Measurements from ENCODE around the gene ZNF385A.

Gene ZNF385A

DNA sequence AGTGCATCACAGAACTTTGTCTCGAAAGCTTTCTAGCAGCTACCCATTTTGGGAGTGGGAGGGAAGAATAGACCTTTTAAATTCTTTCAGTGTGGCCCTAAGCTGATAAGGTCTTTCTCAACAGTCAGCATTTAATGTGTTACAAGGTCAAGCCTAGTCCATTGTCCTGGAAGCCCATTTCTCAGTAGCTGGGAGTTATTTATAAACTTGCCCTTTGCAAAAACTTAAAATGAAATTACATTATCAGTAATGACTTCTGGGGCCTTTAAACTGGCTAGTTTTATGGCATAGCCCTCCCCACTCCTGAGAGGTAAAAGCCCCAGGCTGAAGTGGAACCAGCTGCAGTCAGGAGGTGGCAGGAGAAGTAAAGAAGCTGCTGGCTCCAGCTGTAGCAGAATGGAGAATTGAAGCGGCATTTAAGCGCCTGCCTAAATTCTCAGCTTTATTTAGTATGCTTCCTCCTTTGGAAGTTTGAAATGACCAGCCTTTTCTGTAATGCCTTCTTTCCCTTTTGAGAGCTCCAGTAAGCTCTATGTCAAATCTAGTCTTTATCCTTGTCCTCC, 47.2 kb downstream of the ZNF385A start (continued):
- no peak for TF ChIP-seq ZNF624 (tag by site-specific recombination; IDR thresholded peaks at IDR 0.05)
- TF ChIP-seq, protein P1, sequence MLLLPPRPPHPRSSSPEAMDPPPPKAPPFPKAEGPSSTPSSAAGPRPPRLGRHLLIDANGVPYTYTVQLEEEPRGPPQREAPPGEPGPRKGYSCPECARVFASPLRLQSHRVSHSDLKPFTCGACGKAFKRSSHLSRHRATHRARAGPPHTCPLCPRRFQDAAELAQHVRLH (tag by site-specific recombination; IDR thresholded peaks at IDR 0.05), result no peak
- TF ChIP-seq, protein P2, sequence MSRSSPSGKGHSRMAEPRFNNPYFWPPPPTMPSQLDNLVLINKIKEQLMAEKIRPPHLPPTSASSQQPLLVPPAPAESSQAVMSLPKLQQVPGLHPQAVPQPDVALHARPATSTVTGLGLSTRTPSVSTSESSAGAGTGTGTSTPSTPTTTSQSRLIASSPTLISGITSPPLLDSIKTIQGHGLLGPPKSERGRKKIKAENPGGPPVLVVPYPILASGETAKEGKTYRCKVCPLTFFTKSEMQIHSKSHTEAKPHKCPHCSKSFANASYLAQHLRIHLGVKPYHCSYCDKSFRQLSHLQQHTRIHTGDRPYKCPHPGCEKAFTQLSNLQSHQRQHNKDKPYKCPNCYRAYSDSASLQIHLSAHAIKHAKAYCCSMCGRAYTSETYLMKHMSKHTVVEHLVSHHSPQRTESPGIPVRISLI (tag by site-specific recombination; IDR thresholded peaks at IDR 0.05), result no peak
- TF ChIP-seq ZSCAN23 (tag by site-specific recombination; IDR thresholded peaks at IDR 0.05), result no peak
- TF ChIP-seq, protein P3, sequence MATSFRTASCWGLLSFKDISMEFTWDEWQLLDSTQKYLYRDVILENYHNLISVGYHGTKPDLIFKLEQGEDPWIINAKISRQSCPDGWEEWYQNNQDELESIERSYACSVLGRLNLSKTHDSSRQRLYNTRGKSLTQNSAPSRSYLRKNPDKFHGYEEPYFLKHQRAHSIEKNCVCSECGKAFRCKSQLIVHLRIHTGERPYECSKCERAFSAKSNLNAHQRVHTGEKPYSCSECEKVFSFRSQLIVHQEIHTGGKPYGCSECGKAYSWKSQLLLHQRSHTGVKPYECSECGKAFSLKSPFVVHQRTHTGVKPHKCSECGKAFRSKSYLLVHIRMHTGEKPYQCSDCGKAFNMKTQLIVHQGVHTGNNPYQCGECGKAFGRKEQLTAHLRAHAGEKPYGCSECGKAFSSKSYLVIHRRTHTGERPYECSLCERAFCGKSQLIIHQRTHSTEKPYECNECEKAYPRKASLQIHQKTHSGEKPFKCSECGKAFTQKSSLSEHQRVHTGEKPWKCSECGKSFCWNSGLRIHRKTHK (tag by site-specific recombination; IDR thresholded peaks at IDR 0.05), result no peak
- TF ChIP-seq, protein P4, sequence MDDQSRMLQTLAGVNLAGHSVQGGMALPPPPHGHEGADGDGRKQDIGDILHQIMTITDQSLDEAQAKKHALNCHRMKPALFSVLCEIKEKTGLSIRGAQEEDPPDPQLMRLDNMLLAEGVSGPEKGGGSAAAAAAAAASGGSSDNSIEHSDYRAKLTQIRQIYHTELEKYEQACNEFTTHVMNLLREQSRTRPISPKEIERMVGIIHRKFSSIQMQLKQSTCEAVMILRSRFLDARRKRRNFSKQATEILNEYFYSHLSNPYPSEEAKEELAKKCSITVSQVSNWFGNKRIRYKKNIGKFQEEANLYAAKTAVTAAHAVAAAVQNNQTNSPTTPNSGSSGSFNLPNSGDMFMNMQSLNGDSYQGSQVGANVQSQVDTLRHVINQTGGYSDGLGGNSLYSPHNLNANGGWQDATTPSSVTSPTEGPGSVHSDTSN (CRISPR knock-in tag; IDR thresholded peaks at IDR 0.05), result no peak
- peak; percentile 33; the same call in 1 of the 2 replicates for TF ChIP-seq CTCF (tag by site-specific recombination; IDR thresholded peaks at IDR 0.05)
- TF ChIP-seq ZNF292 (tag by site-specific recombination; IDR thresholded peaks at IDR 0.05; ENCODE audit: borderline replicate concordance, low read depth), result no peak
- no peak for TF ChIP-seq EGR2 (tag by site-specific recombination; IDR thresholded peaks at IDR 0.05; ENCODE audit: low read depth)
- TF ChIP-seq ZNF37A (tag by site-specific recombination; IDR thresholded peaks at IDR 0.05), result no peak
- no peak for TF ChIP-seq ZNF530 (tag by site-specific recombination; IDR thresholded peaks at IDR 0.05; ENCODE audit: low read depth)
- TF ChIP-seq, protein P5, sequence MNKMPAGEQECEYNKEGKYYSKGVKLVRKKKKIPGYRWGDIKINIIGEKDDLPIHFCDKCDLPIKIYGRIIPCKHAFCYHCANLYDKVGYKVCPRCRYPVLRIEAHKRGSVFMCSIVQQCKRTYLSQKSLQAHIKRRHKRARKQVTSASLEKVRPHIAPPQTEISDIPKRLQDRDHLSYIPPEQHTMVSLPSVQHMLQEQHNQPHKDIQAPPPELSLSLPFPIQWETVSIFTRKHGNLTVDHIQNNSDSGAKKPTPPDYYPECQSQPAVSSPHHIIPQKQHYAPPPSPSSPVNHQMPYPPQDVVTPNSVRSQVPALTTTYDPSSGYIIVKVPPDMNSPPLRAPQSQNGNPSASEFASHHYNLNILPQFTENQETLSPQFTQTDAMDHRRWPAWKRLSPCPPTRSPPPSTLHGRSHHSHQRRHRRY (tag by site-specific recombination; IDR thresholded peaks at IDR 0.05), result no peak
- TF ChIP-seq, protein P6, sequence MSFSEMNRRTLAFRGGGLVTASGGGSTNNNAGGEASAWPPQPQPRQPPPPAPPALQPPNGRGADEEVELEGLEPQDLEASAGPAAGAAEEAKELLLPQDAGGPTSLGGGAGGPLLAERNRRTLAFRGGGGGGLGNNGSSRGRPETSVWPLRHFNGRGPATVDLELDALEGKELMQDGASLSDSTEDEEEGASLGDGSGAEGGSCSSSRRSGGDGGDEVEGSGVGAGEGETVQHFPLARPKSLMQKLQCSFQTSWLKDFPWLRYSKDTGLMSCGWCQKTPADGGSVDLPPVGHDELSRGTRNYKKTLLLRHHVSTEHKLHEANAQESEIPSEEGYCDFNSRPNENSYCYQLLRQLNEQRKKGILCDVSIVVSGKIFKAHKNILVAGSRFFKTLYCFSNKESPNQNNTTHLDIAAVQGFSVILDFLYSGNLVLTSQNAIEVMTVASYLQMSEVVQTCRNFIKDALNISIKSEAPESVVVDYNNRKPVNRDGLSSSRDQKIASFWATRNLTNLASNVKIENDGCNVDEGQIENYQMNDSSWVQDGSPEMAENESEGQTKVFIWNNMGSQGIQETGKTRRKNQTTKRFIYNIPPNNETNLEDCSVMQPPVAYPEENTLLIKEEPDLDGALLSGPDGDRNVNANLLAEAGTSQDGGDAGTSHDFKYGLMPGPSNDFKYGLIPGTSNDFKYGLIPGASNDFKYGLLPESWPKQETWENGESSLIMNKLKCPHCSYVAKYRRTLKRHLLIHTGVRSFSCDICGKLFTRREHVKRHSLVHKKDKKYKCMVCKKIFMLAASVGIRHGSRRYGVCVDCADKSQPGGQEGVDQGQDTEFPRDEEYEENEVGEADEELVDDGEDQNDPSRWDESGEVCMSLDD (tag by site-specific recombination; IDR thresholded peaks at IDR 0.05), result no peak
- no peak for TF ChIP-seq ZNF544 (tag by site-specific recombination; IDR thresholded peaks at IDR 0.05)
- TF ChIP-seq ZNF174 (tag by site-specific recombination; IDR thresholded peaks at IDR 0.05), result no peak
- TF ChIP-seq MZF1 (tag by site-specific recombination; IDR thresholded peaks at IDR 0.05; ENCODE audit: borderline replicate concordance), result no peak
- TF ChIP-seq ZBTB20 (tag by site-specific recombination; IDR thresholded peaks at IDR 0.05), result no peak
- TF ChIP-seq ZNF610 (tag by site-specific recombination; IDR thresholded peaks at IDR 0.05; ENCODE audit: borderline replicate concordance), result no peak
- TF ChIP-seq ZNF776 (tag by site-specific recombination; IDR thresholded peaks at IDR 0.05; ENCODE audit: borderline replicate concordance), result no peak
- no peak for TF ChIP-seq MEIS1 (CRISPR knock-in tag; IDR thresholded peaks at IDR 0.05; ENCODE audit: borderline replicate concordance)
- TF ChIP-seq, protein P7, sequence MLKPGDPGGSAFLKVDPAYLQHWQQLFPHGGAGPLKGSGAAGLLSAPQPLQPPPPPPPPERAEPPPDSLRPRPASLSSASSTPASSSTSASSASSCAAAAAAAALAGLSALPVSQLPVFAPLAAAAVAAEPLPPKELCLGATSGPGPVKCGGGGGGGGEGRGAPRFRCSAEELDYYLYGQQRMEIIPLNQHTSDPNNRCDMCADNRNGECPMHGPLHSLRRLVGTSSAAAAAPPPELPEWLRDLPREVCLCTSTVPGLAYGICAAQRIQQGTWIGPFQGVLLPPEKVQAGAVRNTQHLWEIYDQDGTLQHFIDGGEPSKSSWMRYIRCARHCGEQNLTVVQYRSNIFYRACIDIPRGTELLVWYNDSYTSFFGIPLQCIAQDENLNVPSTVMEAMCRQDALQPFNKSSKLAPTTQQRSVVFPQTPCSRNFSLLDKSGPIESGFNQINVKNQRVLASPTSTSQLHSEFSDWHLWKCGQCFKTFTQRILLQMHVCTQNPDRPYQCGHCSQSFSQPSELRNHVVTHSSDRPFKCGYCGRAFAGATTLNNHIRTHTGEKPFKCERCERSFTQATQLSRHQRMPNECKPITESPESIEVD (tag by site-specific recombination; IDR thresholded peaks at IDR 0.05), result peak; percentile 96
- TF ChIP-seq ZNF76 (tag by site-specific recombination; IDR thresholded peaks at IDR 0.05; ENCODE audit: borderline replicate concordance, low read depth), result no peak
- TF ChIP-seq ZNF585B (tag by site-specific recombination; IDR thresholded peaks at IDR 0.05), result no peak
- no peak for TF ChIP-seq HOXD13 (CRISPR knock-in tag; IDR thresholded peaks at IDR 0.05; ENCODE audit: borderline replicate concordance)
- no peak for TF ChIP-seq ZNF23 (tag by site-specific recombination; IDR thresholded peaks at IDR 0.05; ENCODE audit: borderline replicate concordance)
- TF ChIP-seq ZIC2 (tag by site-specific recombination; IDR thresholded peaks at IDR 0.05), result no peak
- peak; percentile 32; the same call in 1 of the 2 replicates for TF ChIP-seq IKZF3 (tag by site-specific recombination; IDR thresholded peaks at IDR 0.05)
- TF ChIP-seq HOXA7 (CRISPR knock-in tag; IDR thresholded peaks at IDR 0.05; ENCODE audit: borderline replicate concordance), result no peak
- no peak for TF ChIP-seq ZNF626 (tag by site-specific recombination; IDR thresholded peaks at IDR 0.05)
